Measurements from ENCODE around the gene PLPP4.

GRCh38 chr10:120495226-120496009 lies 38.4 kb downstream of the PLPP4 start:
- no peak for TF ChIP-seq CTCF (conservative IDR thresholded peaks at IDR 0.05; ENCODE audit: low read depth, low read length)
- no peak for TF ChIP-seq EZH2 (IDR thresholded peaks at IDR 0.05; ENCODE audit: borderline replicate concordance, low read depth, low read length, poor library complexity, severe bottlenecking)
